Activated CD4-positive, alpha-beta T cell treated with anti-CD3 and anti-CD28 coated beads, Interleukin-2, amount 50 U/mL, for 16 hours (primary cell): Measurements from ENCODE around the gene C6orf89.

Source experiments
- DNase-seq: peaks from one replicate; pipeline ENCODE4 v3.0.0-alpha.2; 2020

Gene C6orf89

DNA sequence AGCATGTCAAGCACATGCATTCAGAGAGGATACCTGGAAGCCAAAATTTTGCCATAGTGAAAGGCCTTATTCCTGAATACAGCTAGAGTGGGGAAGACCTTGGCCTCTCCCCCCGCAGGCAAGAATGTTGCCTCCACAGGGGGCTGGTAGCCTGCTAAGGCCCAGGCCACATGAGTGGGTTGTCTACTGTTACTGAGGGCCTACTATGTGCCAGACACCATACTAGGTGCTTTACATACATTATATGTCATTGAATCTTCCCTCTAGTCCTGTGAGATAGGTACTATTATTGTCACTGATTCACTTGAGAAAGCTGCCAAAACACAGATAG lies 68.1 kb downstream of the C6orf89 start:
- no peak for DNase-seq

DNA sequence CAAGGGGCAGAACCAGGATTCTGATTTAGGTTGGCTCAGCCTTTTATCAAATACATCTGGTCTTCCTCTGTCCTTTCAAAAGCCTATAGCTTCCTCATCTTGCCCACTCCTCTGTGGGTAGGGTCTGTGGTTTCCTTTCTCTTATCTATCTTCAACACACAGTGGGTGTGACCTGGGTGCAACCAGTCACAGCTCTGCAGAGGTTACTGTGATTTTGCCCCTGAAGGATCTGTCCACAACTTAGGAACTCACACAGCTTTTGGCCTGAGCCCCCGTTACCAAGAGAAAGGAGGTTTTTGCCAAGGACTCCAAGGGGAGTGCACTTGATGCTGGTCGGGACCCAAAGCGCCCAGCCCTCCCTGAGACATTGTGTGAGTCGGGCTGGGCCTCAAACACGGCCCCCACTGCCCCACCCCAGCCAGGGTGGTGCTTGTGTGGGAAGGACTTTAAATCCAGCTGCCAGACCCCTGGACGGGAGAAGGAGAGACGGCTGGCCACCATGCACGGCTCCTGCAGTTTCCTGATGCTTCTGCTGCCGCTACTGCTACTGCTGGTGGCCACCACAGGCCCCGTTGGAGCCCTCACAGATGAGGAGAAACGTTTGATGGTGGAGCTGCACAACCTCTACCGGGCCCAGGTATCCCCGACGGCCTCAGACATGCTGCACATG lies 68.6 kb downstream of the C6orf89 start, which contains the start of gene PI16:
Gene PI16, plus strand, starts transcription at position 477 of the 670 bp plus-strand sequence. Its CDS starts 23 bp downstream, at position 500.
- peak; percentile 46 for DNase-seq

DNA sequence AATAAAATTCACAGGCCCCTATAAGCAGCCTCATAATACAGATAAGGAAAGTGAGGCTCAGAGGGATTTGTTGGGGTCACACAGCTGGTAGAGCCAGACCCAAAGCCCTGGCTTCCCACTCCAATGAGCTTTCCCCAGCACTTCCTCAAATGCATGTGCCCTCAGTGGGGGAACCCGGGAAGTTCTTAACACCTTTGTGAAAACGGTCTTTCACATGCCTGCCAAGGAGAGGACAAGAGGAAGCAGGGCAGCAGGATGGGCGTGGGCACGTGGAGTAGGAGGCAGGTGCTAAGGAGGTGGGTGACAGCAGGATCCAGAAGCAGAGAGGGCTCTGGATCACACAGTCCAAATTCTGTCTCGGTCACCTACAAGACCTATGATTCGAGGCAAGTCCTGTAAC lies 69.4 kb downstream of the C6orf89 start:
- no peak for DNase-seq

DNA sequence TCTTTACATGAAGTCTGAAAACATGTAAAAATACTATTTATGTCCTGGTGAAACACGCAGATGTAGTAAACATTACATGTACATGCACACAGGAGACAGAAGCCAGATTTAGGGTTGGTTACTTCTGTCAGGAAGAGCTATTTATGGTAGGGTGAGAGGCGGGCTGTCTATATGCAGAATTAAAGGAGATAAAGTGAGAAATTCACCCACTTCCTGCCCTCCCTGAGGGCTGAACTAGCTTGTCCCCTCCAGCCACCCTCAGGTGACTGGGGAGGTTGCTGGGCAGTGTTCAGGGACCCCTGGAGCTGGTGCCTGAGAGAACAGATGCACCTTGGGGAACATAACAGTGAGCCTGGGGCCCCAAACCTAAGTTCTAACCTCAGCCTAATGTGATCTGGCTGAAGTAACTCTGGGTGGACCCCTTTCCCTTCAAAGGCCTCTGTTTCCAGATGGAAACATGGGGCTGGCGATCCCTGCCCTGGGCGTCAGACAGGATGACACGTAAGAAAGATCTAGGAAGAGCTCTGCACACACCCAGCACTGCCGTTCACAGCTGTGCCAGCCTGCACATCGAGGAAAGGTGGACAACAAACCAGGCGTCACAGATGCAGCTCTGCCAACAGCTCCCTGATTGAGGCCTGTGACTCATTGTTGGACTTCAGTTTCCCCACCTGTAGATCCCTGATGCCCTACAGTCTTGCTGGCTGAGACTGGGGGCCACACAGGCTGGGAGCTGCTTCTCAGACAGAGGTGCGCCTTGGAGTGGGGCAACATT lies 70.1 kb downstream of the C6orf89 start:
- no peak for DNase-seq

DNA sequence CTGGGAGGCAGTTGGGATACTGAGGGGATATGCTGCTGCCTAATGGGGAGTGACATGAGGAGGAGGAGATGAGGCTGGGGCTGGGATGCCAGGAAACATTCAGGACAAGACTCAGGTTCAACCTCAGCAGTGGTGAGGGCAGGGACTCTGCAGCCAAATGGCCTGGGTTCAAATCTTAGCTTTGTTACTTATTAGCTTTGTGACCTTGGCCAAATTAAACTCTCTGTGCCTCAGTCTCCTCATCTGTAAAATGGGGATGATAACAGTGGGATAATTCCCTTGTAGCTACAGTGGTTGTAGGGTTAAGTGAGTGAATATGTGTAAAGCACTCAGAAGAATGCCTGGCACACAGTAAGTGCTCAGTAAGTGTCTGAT lies 70.7 kb downstream of the C6orf89 start:
- no peak for DNase-seq

DNA sequence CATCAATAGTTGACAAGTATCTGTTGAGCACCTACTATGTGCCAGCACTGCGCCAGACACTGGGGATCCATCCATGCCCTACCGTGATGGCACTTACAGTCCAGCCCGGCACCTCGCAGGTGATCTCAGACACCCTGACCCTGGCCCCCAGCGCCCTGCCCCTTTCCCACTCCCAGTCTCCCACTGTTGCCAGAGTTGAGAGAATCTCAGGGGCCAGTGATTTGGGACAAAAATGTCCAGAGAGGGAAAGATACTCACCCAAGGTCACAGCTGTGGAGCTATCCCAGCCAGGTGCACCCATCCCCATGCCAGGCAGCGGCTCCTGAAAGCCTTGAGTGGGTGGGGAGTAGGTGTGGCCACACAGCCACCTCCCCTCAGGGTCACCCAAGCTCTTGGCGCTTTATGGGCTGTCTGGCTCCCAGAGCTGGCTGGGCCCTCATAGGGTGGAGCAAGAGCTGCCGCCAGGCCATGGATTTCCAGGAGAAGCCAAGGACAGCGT lies 72.1 kb downstream of the C6orf89 start:
- no peak for DNase-seq

DNA sequence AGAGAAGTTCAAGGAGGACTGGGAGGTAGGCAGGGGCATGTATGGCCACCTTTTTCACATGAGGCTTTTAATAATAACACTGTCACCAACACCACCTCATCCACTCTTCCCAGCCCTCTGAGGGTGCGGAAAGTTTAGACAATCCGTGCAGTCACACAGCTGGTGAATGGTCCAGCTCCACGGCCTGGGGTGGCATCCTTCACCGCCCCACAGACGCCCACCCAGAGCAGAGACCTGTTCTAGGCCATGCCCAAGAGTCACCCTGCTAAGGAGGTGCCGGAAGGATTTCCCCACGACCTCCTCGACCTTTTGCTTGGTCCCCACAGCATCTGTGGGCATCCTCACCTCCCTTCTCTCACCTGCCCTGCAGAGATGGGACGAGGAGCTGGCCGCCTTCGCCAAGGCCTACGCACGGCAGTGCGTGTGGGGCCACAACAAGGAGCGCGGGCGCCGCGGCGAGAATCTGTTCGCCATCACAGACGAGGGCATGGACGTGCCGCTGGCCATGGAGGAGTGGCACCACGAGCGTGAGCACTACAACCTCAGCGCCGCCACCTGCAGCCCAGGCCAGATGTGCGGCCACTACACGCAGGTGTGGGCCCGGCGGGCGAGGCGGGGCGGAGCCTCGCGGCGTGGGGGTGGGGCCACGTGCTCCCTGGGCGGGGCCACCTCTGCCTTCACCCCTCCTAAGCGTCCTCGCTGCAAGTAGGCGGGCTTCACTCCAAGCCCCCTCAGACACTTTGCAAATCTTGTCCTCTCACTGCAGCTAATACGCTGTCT lies 73.2 kb downstream of the C6orf89 start:
- no peak for DNase-seq

DNA sequence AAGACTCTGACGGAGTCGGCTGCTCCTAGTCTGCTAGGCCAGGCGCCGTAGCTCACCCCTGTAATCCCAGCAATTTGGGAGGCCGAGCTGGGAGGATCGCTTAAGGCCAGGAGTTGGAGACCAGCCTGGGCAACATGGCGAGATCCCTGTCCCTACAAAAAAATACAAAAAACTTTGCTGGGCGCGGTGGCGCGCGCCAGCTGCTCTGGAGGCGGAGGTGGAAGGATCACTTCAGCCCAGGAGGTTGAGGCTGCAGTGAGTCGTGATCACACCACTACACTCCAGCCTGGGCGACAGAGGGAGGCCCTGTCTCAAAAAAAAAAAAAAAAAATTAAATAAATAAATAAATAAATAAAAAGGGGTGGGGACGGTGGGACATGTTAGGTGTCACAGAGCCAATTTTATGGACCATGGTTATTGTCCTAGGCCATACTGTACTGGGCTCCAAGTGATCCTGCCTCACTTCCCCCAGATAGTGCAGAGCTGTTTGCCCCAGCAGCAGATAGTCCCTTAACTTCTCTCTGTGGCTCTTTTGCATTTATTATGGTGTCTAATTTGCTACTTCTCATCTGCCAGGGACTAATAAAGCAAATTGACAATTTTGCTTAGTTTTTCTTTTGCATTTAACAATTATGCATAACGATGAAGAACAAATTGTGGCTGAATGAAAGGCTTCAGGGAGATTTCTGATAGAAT lies 74.0 kb downstream of the C6orf89 start:
- no peak for DNase-seq

DNA sequence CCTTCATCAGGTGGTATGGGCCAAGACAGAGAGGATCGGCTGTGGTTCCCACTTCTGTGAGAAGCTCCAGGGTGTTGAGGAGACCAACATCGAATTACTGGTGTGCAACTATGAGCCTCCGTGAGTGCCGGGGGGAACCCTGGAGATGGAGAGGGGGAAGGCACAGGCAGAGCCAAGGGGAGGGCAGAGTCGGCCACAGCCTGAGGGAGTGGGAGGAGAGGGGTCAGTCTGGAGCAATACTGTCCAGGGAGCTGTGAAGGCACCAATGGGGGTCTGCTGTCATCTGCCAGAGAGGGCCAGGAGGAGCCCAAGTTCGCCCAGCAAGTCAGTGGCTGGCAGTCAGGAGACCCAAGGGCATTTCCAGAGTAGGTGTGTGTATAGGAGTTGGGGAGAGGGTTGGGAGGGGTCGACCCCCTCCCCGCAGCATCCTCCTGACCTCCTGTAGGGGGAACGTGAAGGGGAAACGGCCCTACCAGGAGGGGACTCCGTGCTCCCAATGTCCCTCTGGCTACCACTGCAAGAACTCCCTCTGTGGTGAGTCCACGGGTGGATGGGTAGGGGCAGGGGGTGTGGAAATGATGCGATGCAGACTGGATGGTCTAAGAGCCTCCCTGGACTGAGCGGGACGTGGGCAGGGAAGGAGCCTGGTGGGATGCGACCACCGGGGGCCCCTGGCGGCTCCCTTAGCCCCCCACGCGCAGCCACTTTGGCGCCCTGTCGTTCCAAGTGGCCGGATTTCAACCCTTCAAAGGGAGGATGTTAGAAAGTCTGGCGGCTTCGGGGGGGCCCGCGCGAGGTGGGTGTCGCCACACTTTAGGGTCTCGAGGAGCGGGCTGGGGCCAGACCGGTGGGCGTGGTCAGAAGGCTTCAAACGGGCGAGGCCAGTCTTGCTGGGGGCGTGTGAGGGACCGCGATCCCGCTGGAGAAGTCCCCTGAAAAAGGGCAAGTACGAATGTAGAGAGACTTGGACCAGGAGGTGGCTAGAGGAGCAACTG lies 76.0 kb downstream of the C6orf89 start:
- no peak for DNase-seq

DNA sequence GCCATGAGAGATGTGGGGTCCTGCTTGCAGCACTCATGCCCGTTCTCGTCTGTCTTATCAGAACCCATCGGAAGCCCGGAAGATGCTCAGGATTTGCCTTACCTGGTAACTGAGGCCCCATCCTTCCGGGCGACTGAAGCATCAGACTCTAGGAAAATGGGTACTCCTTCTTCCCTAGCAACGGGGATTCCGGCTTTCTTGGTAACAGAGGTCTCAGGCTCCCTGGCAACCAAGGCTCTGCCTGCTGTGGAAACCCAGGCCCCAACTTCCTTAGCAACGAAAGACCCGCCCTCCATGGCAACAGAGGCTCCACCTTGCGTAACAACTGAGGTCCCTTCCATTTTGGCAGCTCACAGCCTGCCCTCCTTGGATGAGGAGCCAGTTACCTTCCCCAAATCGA lies 77.1 kb downstream of the C6orf89 start:
- DNase-seq, result peak; percentile 87

DNA sequence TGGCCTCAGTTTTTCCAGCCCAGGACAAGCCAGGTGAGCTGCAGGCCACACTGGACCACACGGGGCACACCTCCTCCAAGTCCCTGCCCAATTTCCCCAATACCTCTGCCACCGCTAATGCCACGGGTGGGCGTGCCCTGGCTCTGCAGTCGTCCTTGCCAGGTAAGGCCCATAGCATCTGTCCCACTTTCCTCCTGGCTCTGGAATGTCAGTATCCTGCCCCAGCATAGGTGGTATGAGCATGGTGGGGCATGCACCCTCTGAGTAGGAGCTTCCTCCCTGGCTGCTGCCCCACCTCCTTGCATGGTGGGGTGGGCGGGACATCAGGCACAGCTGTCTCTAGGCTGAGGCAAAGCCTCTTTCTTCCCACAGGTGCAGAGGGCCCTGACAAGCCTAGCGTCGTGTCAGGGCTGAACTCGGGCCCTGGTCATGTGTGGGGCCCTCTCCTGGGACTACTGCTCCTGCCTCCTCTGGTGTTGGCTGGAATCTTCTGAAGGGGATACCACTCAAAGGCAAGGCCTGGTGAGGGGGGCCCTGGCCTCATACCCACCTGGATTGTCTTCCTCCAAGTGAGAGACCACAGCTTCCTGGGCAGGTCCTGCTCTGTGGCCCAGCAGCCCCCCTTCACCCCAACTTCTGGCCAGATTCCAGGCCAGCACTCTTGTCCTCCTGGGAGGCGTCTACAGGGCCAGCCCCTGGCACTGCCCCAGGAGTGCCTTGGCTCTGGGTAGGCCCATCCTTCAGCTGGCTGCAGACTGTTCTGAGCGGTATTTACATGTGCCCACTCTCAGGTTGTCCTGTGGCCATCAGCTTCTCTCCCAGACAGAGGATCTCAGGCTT lies 77.9 kb downstream of the C6orf89 start:
- no peak for DNase-seq

DNA sequence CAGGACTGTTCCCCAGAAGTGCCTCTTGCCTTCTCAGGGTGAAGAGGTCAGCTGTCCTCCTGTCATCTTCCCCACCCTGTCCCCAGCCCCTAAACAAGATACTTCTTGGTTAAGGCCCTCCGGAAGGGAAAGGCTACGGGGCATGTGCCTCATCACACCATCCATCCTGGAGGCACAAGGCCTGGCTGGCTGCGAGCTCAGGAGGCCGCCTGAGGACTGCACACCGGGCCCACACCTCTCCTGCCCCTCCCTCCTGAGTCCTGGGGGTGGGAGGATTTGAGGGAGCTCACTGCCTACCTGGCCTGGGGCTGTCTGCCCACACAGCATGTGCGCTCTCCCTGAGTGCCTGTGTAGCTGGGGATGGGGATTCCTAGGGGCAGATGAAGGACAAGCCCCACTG lies 78.6 kb downstream of the C6orf89 start:
- DNase-seq, result no peak

DNA sequence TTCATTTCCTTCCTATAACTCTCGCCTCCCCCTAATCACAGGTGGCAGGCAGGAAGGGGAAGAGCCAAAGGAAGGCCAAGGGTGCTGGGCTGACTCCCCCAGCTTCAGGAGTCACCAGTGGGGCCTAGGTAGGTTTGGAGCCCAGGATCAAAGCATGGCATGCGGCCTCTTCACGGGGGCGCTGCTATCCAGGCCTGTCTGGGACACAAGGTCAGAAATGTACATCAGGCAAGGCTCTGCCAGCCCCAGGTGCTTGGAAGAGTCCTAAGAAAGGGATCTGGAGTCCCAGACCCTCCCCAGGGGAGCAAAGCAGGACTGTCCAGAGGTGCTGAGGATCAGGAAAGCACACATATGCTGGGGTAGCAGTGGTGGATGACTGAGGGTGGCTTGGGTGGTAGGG lies 79.2 kb downstream of the C6orf89 start:
- DNase-seq, result no peak

DNA sequence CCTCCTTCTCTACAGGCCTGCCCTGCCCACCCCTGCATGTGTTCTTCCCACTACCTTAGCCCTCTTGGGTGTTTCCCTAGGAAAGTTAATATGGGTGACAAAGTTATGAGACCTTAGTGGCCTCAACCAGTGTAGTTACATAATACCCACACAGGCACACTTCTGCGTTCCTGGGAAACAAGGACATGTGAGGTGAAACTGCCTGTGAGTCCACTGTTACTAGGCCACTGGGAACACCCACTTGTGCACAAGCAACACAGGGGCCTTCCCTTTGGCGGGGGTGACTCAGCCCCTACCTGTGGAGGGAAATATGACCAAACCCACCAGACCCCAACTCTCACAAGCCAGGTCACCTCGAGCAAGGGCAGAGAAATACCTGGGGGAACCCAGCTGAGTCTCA lies 81.5 kb downstream of the C6orf89 start:
- DNase-seq, result no peak

DNA sequence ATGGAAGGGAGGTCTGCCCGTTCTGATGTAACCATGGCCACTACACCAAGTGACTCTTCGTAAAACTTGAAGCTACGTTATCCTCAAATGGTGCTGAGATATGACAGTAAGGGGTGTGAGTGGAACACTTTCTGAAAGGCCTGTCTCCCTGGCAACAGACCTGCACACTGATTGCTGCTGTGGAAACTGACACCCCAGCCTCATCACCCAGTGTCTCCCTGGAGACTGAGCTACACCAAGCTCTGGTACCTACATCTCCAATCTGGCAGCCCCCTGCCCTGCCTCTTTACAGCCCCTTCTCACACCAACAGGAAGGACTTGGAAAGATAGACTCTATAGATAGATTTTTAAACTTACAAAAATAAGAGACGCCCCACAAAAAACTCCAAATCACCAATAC lies 82.0 kb downstream of the C6orf89 start:
- no peak for DNase-seq

DNA sequence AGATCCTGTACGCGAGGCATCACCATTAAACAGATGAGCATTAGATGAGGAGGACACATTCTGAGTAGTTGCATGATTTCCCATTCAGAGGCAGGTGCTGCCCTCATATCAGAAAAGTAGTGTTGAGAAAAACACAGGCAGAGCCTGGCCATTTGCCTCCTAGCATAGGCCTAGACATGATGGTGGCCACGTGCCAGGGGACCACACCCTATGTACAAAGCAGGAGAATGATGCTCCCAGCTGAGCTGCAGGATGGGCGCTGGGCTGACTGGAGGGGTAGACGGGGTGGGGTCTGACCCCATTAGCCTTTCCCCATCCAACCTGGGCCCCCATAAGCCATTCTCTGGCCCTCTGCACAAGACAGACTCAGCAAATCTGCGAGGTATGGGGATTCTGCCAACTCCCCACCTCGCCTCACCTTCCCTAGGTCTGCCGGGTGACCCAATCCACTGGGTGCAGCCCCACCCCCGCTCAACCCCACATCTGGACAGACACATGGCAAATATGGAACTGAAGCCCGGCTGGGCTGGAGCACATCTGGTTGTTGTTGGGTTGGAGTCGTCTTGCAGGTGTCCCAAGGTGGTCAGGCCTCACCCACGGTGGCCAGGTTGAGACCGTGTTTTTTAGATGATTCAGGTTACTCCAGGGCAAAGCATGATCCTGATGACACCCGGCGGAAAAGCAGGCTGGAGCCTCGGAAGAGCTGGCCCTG lies 82.7 kb downstream of the C6orf89 start:
- DNase-seq, result no peak

DNA sequence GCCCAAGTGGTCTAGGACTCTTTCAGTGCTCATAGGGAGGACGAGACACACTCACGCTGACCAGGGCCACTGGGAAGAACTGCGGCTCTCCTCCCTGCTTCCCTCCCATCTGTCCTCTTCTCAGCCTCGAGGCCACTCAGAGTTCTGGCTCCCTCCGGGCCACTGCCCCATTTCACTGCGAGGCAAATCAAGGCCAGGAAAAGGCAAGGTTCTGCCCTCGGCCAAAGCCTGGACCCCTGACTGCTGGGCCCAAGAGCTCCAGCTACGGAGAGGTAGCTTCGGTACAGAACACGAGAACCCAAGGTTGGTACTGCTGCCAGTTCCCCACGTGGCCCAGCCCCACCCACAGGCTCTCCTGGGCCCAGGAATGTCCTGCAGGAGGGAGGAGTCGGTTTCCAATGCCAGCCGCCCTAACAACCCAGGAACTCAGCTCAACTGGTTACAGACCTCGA lies 83.5 kb downstream of the C6orf89 start:
- DNase-seq, result no peak

DNA sequence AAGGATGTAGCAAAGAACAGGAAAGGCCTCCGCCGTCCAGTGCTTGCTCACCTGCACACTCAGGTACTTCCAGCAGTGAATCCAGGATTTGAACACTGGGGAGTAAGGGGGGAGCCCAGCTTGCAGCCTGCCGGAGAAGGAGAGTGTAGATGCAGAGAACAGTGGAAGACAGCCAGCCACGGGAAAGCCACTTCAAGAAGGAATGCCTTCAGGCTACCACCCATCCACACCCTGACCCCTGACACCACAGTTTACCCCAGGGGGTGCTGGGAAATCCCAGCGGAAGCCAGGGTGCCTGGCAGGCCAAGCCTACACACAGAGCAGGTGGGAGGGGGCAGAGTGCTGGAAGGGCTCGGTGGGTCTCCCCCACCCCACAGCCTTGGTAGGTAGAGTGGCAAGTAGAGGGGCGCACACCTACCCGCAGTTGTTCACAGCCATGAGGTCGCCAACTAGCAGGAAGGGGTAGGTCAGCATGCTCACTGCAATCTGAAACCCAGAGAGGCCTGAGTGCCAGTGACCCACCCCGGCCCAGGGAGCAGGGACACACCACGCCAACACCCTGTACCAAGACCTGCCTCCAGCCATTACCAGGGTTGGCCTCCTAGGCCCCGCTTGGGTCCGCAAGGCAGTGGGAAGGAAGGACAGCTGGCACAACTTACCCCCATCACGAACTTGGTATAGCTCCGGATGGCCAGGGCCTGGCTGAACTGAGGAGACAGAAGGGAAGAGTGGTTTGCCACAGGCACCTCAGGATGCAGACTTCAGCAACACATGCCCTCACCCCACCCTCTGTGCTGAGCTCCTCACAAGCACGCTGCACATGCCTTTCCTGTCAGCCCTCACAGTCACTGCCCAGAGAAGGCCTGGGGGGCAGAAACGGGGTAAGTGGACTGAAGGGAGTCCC lies 84.5 kb downstream of the C6orf89 start:
- DNase-seq, result no peak
